GM20431 (cell line): ENCODE measurements around the gene KLHL1.

Experiments
- in situ Hi-C: fragments of 300-500 bp; cut with MseI, MboI; formaldehyde crosslinking; loops from one replicate; pipeline ENCODE4 v1.15.0; 2020; ENCODE audit warnings: low sequenced_read_pairs; ENCODE audit not compliant: unreplicated experiment

KLHL1 gene

GRCh38 chr13:69882451-69882850 lies 225.8 kb downstream of the KLHL1 start:
- in situ Hi-C loops, result no loop called here

GRCh38 chr13:69879936-69880335 lies 228.3 kb downstream of the KLHL1 start:
- in situ Hi-C loops, result no loop called here

- in situ Hi-C loops, result loop anchor here (25.0 kb wide), 1 partner anchor 335 kb away; no protein-coding TSS in a partner anchor
Measured at GRCh38 chr13:69872321-69873047, 235.8 kb downstream of the KLHL1 start.

- in situ Hi-C loops, result loop anchor here (25.0 kb wide), 1 partner anchor 329 kb away; no protein-coding TSS in a partner anchor
Measured at GRCh38 chr13:69866555-69866954, 241.7 kb downstream of the KLHL1 start.

GRCh38 chr13:69857183-69857821 lies 250.9 kb downstream of the KLHL1 start:
- in situ Hi-C loops, result loop anchor here (25.0 kb wide), 1 partner anchor 320 kb away; no protein-coding TSS in a partner anchor

GRCh38 chr13:69856331-69856730 lies 251.9 kb downstream of the KLHL1 start:
- in situ Hi-C loops, result loop anchor here (25.0 kb wide), 1 partner anchor 319 kb away; no protein-coding TSS in a partner anchor

- in situ Hi-C loops, result no loop called here
Measured at GRCh38 chr13:69828527-69828926, 279.7 kb downstream of the KLHL1 start.

- in situ Hi-C loops, result no loop called here
Measured at GRCh38 chr13:69820180-69820579, 288.1 kb downstream of the KLHL1 start.

- in situ Hi-C loops, result no loop called here
Measured at GRCh38 chr13:69817333-69817869, 290.9 kb downstream of the KLHL1 start.

- in situ Hi-C loops, result no loop called here
Measured at GRCh38 chr13:69809152-69809551, 299.1 kb downstream of the KLHL1 start.

- in situ Hi-C loops, result no loop called here
Measured at GRCh38 chr13:69796256-69796655, 312.0 kb downstream of the KLHL1 start.

GRCh38 chr13:69793783-69794453 lies 314.3 kb downstream of the KLHL1 start:
- in situ Hi-C loops, result no loop called here

GRCh38 chr13:69776937-69777336 lies 331.3 kb downstream of the KLHL1 start:
- in situ Hi-C loops, result no loop called here

GRCh38 chr13:69769608-69770007 lies 338.6 kb downstream of the KLHL1 start:
- in situ Hi-C loops, result no loop called here

- in situ Hi-C loops, result no loop called here
Measured at GRCh38 chr13:69761581-69761980, 346.7 kb downstream of the KLHL1 start.

- in situ Hi-C loops, result no loop called here
Measured at GRCh38 chr13:69755101-69755500, 353.2 kb downstream of the KLHL1 start.

- in situ Hi-C loops, result no loop called here
Measured at GRCh38 chr13:69751259-69751658, 357.0 kb downstream of the KLHL1 start.

- in situ Hi-C loops, result no loop called here
Measured at GRCh38 chr13:69737129-69737935, 370.9 kb downstream of the KLHL1 start.

GRCh38 chr13:69721631-69722030 lies 386.6 kb downstream of the KLHL1 start:
- in situ Hi-C loops, result no loop called here
